ENCODE results near the gene RAD51B. TPM values are rescaled to one million over a fixed set of nuclear protein-coding genes. Genes with fewer than 3 reads are reported as not detected.

Gene RAD51B
- total and polyA plus RNA-seq, 7 donors: 2.4 to 24.4 (median 7.1) TPM

DNA sequence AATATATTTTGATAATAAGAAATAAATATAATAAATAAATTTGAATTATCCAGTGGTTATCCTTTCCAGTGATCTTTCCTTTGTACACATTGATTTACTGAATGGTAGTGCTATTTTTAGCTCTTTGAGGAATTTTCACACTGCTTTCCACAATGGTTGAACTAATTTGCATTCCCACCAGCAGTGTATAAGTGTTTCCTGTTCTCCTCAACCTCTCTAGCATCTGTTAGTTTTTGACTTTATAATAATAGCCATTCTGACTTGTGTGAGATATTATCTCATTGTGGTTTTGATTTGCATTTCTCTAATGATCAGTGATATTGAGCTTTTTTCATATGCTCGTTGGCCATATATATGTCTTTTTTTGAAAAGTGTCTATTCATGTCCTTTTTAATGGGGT lies 333.7 kb downstream of the RAD51B start:
- H3K36me3 ChIP-seq: no peaks in the 10 kb centered on the region
- DNase-seq: no peak
- peaks cover 0 to 28% (median 23%) of the 10 kb centered on the region in 4 donors for H3K4me1 ChIP-seq
- TF ChIP-seq CTCF (IDR thresholded peaks at IDR 0.05): no peak
- TF ChIP-seq POLR2AphosphoS5 (IDR thresholded peaks at IDR 0.05): no peak
- no peak for TF ChIP-seq EP300 (IDR thresholded peaks at IDR 0.05)
- 67 to 94% methylated on average over 1 of the region's 1 CpG for WGBS, 2 donors
- H3K4me3 ChIP-seq: no peak overlapping the region
- intact Hi-C loops (cut with DNase I): no loop called here
- peaks cover 0 to 4% (median 0%) of the 10 kb centered on the region in 4 donors for H3K9me3 ChIP-seq
- H3K27me3 ChIP-seq: no peaks in the 10 kb centered on the region
- no peak overlapping the region for H3K27ac ChIP-seq

DNA sequence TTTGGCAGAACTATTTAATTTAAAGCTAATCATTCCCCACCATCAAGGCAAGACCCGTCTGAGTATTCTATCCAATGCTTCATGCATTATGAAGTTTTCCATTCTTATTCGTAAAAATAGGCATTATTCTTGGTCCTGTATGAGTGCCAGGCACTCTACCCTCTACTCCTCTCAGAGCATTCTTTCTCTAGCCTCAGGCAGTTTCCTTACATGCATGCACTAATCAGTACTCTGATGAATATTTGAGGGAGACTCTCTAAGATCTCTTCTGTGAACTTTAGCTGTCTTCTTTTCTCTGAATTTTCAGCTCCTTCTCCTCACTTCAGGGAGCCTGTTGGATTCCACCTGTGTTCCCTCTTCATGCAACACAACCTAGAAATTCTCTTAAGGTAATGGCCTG lies 334.7 kb downstream of the RAD51B start:
- intact Hi-C loops (cut with DNase I): no loop called here
- Histone ChIP-seq H3K27ac (no peak overlapping the region), H3K4me1 (peaks cover 0 to 38% (median 32%) of the 10 kb centered on the region in 4 donors), H3K36me3 (no peaks in the 10 kb centered on the region), H3K9me3 (peaks cover 0 to 4% (median 0%) of the 10 kb centered on the region in 4 donors), H3K27me3 (no peaks in the 10 kb centered on the region), H3K4me3 (no peak overlapping the region)
- no peak for TF ChIP-seq POLR2AphosphoS5 (IDR thresholded peaks at IDR 0.05)
- TF ChIP-seq POLR2A (IDR thresholded peaks at IDR 0.05): no peak
- TF ChIP-seq EP300 (IDR thresholded peaks at IDR 0.05): no peak
- TF ChIP-seq CTCF (IDR thresholded peaks at IDR 0.05): no peak
- 98 to 99% methylated on average over 2 of the region's 2 CpGs for WGBS, 2 donors
- no peak for DNase-seq

- H3K27me3 ChIP-seq: no peaks in the 10 kb centered on the region
- H3K4me1 ChIP-seq: peaks cover 0 to 63% (median 54%) of the 10 kb centered on the region in 4 donors
- no peak overlapping the region for H3K4me3 ChIP-seq
- peak overlapping the region in 3 of 4 donors; percentile 66 to 84 (median 81) for H3K27ac ChIP-seq
- H3K36me3 ChIP-seq: no peaks in the 10 kb centered on the region
- no peak for DNase-seq
- TF ChIP-seq POLR2A (IDR thresholded peaks at IDR 0.05) (no peak), CTCF (IDR thresholded peaks at IDR 0.05) (no peak), POLR2AphosphoS5 (IDR thresholded peaks at IDR 0.05) (peak in 1 of 4 donors; percentile 24)
- intact Hi-C loops (cut with DNase I): no loop called here
- WGBS, 2 donors: 87 to 88% methylated on average over 1 of the region's 1 CpG
- peaks cover 0 to 4% (median 0%) of the 10 kb centered on the region in 4 donors for H3K9me3 ChIP-seq
Measured at GRCh38 chr14:68157971-68158371, 338.4 kb downstream of the RAD51B start.

GRCh38 chr14:68158640-68159039 lies 339.1 kb downstream of the RAD51B start:
- intact Hi-C loops (cut with DNase I): no loop called here
- Histone ChIP-seq H3K27ac (peak overlapping the region in 3 of 4 donors; percentile 66 to 84 (median 81)), H3K36me3 (no peaks in the 10 kb centered on the region), H3K9me3 (peaks cover 0 to 4% (median 0%) of the 10 kb centered on the region in 4 donors), H3K4me3 (no peak overlapping the region), H3K27me3 (no peaks in the 10 kb centered on the region), H3K4me1 (peaks cover 1 to 69% (median 58%) of the 10 kb centered on the region in 4 donors)
- WGBS, 2 donors: 94% methylated on average over 4 of the region's 4 CpGs
- no peak for TF ChIP-seq CTCF (IDR thresholded peaks at IDR 0.05)
- no peak for TF ChIP-seq POLR2A (IDR thresholded peaks at IDR 0.05)
- TF ChIP-seq EP300 (IDR thresholded peaks at IDR 0.05): no peak
- no peak for TF ChIP-seq POLR2AphosphoS5 (IDR thresholded peaks at IDR 0.05)
- no peak for DNase-seq
